SKM-1 (cell line): Measurements from ENCODE around the gene MARCKS.
"Not testable (repeated sequence)": the region's sequence is repeated elsewhere in the genome, so short reads cannot be mapped to it uniquely, and the experiment has no call there.

Experiments
- DNase-seq: peaks from one replicate; lab custom pipeline; 2025; ENCODE audit not compliant: unreplicated experiment; lab: John Stamatoyannopoulos, UW

MARCKS gene

DNA sequence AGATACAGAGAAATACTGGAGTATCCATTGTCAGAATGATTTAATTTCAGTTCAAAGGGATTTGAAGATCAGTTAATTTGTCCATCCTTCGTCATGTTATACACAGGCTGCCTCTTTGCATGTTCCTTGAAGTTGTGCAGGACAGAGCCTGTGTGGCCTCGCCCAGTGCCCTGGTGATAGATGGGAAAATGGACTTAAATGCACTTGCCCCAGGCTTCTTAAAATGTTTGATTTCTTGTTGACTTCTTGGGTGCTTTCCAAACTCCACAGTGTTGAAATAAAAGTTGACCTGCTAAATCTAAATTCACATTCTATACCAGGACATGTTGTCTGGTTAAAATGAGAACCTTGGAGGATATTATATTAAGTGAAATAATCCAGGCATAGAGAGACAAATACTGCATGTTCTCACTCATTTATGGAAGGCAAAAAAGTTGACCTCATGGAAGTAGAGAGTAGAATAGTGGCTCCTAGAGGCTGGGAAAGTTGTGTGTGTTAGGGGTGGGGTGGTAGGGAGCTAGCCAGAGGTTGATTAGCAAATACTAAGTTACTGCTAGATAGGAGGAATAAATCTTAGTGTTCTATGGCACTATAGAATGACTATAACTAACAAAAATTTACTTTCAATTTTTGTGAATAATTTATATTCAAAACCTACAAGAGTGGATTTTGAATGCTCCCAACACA, 25.3 kb downstream of the MARCKS start:
- DNase-seq = no peak

- DNase-seq = no peak
These were observed 26.9 kb downstream of the MARCKS start for GRCh38 chr6:113884011-113884410.

DNA sequence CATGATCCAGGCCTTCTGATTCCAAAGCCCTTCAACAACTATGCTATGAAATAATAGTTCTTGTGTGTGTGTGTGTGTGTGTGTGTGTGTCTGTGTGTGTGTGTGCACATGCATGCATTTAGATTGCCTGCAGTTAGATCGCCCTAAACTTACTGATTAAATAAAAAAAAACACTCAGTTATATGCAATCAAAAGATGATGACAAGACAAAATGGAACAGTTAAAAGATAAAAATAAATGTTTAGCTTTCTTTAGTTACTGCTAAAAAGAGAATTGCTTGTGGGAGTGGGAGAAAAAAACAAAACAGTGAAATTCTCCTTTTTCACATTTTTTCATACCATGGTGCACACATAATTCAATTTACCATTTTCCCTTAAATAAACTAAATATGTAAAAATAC, 29.4 kb downstream of the MARCKS start:
- no peak for DNase-seq

- no peak for DNase-seq
These were observed 31.3 kb downstream of the MARCKS start for GRCh38 chr6:113888493-113888892.

- DNase-seq = no peak
These were observed 31.9 kb downstream of the MARCKS start for GRCh38 chr6:113888956-113889630.

DNA sequence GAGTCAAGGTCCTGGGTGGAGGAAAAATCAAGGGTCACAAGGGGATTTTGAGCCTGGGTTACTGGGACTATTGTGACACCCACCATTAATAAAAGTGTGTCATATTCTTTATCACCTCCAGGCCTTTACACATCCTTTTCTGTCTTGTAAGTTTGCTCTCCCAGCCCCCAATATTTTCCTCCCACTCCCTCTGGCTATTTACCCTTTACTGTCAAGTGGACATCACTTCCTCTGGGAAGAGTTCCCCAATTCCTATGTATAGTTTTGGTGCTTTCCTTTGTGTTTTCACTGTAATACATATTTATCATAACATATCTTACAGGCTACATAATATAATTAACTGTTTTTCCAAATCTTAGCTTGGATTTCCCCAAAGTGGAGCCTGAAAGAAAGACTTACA, 36.3 kb downstream of the MARCKS start:
- no peak for DNase-seq

DNA sequence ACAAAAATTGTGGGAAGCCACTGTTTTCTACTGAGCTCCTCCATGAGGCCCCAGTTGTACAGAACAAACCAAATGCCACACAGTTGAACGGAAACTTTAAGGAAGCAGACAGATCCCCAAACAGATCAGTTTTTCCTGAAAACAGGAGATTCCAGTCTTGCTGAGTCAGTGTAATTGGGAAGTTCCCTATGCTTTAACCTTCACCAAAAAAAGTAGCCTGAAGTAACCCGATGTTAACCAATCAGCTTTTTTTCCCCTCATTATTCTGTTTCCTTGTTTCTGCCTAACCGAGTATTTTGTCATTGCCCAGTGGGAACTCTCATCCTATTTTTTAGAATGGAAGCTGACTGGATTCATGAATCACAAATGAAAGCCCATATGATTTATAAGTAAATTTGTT, 36.7 kb downstream of the MARCKS start:
- DNase-seq = no peak

DNA sequence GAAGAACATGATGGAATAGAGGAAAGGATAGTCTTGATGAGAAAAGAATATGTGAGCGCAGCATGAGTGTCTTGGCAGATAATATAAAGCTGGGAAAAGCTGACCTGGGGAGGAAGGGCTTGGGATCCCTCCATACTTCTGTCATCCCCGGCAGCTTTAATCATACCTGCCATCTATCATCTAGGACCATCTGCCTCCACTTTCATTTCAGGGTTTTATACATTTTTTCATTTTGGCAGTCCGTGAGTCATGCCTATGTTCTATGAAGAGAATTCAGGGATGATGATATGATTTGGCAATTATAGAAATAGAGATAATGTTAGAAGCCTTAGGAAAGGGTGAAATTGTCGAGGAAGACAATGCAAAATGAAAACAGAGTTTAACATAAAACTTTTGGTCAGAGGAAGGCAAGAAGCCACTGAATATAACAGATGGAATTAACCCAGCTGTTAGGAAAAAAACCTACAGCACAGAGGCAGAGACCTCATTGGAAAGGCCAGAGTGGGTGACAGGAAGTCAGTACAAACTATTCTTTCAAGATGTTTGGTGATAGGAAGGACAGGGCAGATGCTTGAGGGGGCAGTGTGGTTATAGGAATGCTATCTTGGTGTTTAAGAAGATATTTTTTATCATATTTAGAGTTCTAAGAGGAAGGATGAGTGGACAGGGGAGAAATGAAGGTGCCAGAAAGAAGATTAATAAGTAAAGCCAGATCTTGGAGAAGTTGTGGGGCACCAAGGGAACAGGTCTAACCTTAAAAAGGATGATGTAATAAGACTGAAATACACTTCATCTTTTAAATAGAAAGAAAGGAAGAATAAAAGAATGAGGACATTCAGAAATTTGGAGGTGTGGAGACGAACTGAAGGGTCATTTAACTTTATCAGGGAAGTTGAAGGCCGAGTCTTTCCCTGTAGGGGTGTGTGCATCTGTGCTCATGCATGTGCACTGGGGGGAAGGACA, 37.8 kb downstream of the MARCKS start:
- DNase-seq = no peak

- DNase-seq = no peak
These were observed 44.3 kb downstream of the MARCKS start for GRCh38 chr6:113901482-113901881.

GRCh38 chr6:113903666-113904330, 46.7 kb downstream of the MARCKS start:
- no peak for DNase-seq

DNA sequence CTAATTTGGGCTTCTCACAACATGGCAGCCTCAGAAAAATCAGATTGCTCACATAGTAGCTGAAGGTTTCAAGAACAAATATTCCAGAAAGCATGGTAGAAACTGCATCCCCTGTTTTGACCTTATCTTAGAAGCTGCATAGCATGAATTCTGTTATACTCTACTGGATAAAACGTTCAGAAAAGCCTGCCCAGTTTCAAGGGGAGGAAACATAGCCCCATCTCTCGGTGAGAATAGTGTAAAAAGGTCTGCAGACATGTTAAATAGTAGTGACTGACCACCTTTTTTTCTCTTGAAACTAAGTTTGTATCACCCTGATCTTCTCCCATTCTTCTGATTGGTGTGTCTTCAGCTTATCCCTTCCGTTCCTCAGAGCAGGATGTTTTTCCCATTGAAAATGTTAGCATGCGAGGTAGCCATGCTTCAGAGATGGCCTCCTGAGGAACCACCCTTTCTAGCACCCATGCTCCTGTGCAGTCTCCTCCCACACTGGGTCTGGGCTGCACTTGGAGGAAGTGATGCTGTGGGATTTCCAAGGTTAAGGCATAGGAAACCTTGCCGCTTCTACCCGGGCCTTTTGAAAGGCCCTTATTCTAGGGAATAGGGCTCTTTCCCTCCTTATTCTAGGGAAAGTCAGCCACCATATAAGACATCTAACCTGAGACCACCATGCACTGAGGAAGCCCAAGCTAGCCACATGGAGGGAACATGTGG, 50.1 kb downstream of the MARCKS start:
- DNase-seq = no peak

DNA sequence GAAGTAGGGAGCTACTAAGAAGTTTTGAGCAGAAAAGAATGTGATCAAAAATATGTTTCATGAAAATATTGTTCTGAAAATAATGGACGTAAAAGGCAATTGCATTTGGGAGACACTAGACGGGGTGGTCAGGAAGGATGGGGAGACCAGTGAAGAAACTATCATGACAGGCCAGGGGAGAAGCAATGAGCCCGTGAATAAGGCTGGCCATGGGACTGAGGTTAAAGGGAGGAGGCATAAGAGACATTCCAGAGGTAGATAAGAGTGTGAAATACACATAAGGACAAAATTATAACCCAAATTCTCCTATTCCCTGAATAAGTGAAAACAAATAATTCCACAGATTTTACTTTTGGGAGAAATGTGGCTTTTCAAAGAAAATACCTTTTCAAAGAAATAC, 51.7 kb downstream of the MARCKS start:
- DNase-seq = no peak

DNA sequence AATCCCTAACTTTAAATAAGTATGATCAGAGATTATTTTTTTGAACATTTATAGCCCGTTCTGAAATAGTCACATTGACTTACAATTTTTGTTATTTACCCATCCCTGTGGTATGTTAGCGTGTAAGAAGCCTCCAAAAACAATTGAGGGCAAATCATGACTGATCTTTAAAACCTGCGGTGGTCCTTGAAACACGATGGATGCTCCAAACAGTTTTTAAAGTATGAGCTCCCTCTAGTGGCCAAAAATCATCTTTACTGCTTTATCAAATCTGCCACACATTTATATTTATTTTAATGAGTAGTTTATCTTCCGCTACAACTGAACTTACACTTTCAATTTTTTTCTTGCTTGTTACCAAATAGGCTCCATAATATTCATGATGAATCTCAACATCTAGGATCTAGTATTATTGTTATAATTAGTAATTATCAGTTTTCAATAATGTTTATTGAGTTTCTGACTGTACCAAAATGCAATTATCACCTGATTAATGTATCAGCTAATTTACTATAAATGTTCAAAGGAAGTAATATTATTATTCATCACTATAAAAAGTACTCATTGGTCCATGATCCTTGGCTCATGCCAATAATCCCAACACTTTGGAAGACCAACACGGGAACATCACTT, 52.2 kb downstream of the MARCKS start:
- DNase-seq = peak; percentile 30

- DNase-seq = not testable (repeated sequence)
These were observed 53.1 kb downstream of the MARCKS start for GRCh38 chr6:113910285-113910684.
